Activated B cell treated with CpG ODN at 0.5 μM for 24 hours (primary cell): ENCODE measurements around the gene CLCNKA. TPM values are rescaled to one million over a fixed set of nuclear protein-coding genes. Genes with fewer than 3 reads are reported as not detected.
"Not testable (repeated sequence)": the region's sequence is repeated elsewhere in the genome, so short reads cannot be mapped to it uniquely, and the experiment has no call there.

Experiments used
- ATAC-seq: fragments of 200-7000 bp; cut with Tn5 transposase; one replicate; pipeline ENCODE4 v1.10.0; 2021; ENCODE audit warnings: low read depth, mild to moderate bottlenecking, moderate library complexity
- CTCF ChIA-PET: fragments of 350-600 bp; sonication (Branson Sonifier 250); formaldehyde crosslinking; loops from one replicate; lab custom pipeline; 2021; ENCODE audit warnings: antibody characterized with exemption; lab: Charles Lee
- POLR2A ChIA-PET: fragments of 350-600 bp; sonication (Branson Sonifier 250); formaldehyde crosslinking; loops from one replicate; lab custom pipeline; 2021; ENCODE audit warnings: antibody characterized with exemption; lab: Charles Lee
- DNase-seq: peaks from one replicate; pipeline ENCODE4 v3.0.0; 2022
- H3K27ac Mint-ChIP-seq: one replicate; pipeline ENCODE4 v1.8.0; 2020; ENCODE audit warnings: mixed read lengths
- H3K27me3 Mint-ChIP-seq: one replicate; pipeline ENCODE4 v1.8.0; 2021; ENCODE audit warnings: mixed read lengths
- H3K36me3 Mint-ChIP-seq: one replicate; pipeline ENCODE4 v1.8.0; 2021; ENCODE audit warnings: low read depth, mixed read lengths
- H3K4me1 Mint-ChIP-seq: one replicate; pipeline ENCODE4 v1.8.0; 2021; ENCODE audit warnings: mixed read lengths
- H3K4me3 Mint-ChIP-seq: one replicate; pipeline ENCODE4 v1.8.0; 2020; ENCODE audit warnings: mild to moderate bottlenecking, mixed read lengths
- H3K9me3 Mint-ChIP-seq: one replicate; pipeline ENCODE4 v1.8.0; 2020; ENCODE audit warnings: mixed read lengths
- intact Hi-C: fragments of 100-400 bp; cut with micrococcal nuclease; formaldehyde crosslinking; loops from one replicate; pipeline ENCODE4 v1.15.1; 2024
- total RNA-seq: library from RNA; stranded (reverse); gene quantifications from 2 replicates; pipeline ENCODE4 v1.2.3, GENCODE V29; 2022
- TF ChIP-seq, protein P1 (sequence below): fragments of 200-600 bp; IDR thresholded peaks from one replicate; pipeline ENCODE4 v1.8.0; 2022; ENCODE audit warnings: antibody characterized with exemption, mild to moderate bottlenecking

The CLCNKA gene
- total RNA-seq, 1 donor from 2014 or later, result 0.24 TPM

DNA sequence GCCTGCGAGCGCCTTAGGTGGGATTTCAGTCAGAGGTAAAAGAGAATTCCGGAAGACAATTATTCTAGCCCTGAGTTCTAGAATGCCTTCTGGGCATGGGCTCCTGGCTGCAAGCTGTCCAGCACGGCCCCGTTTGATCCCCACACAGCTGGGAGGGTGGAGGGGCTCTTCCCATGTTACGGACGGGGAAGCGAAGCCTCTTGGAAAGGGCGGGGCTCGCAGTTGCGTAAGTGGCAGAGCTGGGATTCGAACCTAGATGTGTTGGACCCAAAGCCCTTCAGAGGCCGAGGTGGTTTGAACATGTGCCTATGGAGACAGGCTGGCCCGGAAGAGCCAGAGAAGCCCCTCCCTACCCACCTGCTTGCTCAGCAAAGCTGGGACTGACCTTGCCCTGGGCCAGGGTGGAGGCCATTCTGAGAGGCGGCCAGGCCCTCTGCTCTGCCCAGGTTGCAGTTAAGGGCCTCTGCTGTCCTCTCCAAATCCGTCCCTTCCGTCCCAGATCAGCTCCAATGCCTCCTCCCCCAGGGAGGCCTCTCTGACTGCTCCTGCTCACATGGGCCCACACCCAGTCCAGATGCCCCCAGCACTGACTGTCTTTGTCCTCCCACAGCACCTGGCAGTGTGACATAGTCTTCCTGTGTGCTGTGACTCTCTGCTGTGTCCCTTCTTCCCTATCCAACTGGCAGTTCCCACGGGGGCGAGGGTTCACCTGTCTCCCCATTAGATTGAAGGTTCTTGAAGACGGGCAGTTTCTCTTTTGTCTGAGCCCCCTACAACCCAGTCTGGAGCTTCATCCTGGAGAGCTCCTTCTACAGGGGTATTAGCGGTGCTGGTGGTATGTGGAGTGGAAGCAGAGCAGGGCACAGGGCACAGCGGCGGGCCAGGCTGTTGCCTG is 2.8 kb upstream of the CLCNKA start:
- H3K36me3 Mint-ChIP-seq, result no peaks in the 10 kb centered on the region
- DNase-seq (no peak), ATAC-seq (no peak)
- peaks cover 3% of the 10 kb centered on the region for H3K27me3 Mint-ChIP-seq
- no peaks in the 10 kb centered on the region for H3K9me3 Mint-ChIP-seq
- CTCF ChIA-PET, result no interaction called here
- H3K4me3 Mint-ChIP-seq, result no peak overlapping the region
- TF ChIP-seq, protein P1, sequence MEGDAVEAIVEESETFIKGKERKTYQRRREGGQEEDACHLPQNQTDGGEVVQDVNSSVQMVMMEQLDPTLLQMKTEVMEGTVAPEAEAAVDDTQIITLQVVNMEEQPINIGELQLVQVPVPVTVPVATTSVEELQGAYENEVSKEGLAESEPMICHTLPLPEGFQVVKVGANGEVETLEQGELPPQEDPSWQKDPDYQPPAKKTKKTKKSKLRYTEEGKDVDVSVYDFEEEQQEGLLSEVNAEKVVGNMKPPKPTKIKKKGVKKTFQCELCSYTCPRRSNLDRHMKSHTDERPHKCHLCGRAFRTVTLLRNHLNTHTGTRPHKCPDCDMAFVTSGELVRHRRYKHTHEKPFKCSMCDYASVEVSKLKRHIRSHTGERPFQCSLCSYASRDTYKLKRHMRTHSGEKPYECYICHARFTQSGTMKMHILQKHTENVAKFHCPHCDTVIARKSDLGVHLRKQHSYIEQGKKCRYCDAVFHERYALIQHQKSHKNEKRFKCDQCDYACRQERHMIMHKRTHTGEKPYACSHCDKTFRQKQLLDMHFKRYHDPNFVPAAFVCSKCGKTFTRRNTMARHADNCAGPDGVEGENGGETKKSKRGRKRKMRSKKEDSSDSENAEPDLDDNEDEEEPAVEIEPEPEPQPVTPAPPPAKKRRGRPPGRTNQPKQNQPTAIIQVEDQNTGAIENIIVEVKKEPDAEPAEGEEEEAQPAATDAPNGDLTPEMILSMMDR, result no peak
- H3K27ac Mint-ChIP-seq, result no peak overlapping the region
- peaks cover 13% of the 10 kb centered on the region for H3K4me1 Mint-ChIP-seq
- POLR2A ChIA-PET, result no interaction called here
- intact Hi-C loops, result no loop called here

DNA sequence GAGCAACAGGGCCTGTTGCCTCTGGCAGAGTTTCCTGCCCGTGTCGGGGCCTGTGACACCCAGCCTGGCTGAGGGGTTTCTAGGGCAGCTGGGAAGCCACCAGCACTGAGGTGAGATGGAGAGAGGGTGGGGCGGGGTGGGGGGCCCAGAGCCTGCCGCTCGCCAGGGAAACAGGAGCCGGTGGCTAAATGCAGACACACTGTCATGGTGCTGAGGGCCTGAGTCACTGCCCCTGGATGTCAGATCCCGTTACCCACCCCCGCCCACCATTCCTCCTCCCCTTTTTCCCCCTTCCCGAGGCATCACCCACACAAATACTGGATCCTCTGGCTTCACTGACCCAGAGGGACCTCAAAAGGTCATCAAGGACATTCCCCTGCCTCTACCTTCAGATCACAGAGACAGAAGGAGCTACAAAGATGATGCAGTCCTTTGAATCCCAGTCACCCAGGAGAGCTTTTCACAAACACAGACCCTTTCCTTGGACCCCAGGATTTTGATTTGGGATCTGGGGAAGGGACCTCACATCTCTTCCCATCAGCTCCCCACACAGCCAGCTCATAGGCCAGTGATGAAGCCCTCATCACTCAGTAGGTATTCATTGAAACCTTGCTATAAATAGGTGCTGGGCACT is 2.1 kb upstream of the CLCNKA start:
- ChIA-PET POLR2A (no interaction called here), CTCF (no interaction called here)
- TF ChIP-seq, protein P1, result no peak
- peaks cover 3% of the 10 kb centered on the region for H3K27me3 Mint-ChIP-seq
- peaks cover 6% of the 10 kb centered on the region for H3K4me1 Mint-ChIP-seq
- H3K4me3 Mint-ChIP-seq, result no peak overlapping the region
- DNase-seq, result no peak
- H3K9me3 Mint-ChIP-seq, result no peaks in the 10 kb centered on the region
- intact Hi-C loops, result no loop called here
- no peaks in the 10 kb centered on the region for H3K36me3 Mint-ChIP-seq
- no peak overlapping the region for H3K27ac Mint-ChIP-seq
- no peak for ATAC-seq

DNA sequence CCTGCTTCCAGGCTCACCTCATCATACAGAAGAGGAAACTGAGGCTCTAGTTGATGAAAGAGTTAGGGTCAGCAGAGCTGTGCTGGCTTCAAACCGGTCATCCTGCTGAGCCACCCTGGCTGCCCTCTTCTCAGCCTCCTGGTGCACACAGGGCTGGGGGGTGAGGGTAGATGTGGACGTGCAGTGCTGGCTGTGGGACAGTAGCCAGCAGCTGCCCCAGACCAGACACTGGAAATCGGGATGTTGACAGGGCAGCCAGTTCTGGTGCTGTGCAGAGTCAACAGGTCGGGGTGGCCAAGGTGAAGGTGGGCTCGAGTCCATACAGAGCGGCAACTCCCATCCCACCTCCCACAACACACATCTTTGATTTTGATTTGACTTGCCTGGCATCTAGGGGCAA is 1.5 kb upstream of the CLCNKA start:
- Mint-ChIP-seq H3K4me1 (peaks cover under 1% of the 10 kb centered on the region), H3K9me3 (no peaks in the 10 kb centered on the region), H3K27ac (no peak overlapping the region), H3K27me3 (peaks cover 3% of the 10 kb centered on the region), H3K4me3 (no peak overlapping the region), H3K36me3 (no peaks in the 10 kb centered on the region)
- intact Hi-C loops, result no loop called here
- CTCF ChIA-PET, result no interaction called here
- DNase-seq, result no peak
- TF ChIP-seq, protein P1, result no peak
- ATAC-seq, result no peak
- POLR2A ChIA-PET, result no interaction called here

DNA sequence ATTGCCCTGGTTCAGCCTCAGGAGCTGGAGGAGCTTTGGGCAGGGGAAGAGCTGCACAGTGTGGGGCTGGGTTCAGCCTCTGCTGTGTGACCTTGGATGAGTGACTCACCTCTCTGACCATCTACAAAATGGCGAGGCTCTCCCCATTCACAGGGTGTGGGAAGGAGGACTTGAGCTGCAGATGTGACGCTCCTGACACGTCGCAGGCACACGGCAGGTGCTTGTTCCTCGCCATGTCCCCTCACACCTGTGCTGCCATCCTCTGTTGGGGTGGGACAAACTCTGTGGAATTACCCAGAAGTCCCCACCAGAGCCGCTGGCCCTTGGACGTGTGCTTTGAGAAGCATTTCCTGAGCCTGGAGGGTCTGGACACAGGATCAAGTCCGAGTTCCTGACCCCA is 958 bp upstream of the CLCNKA start:
- CTCF ChIA-PET, H3K36me3 Mint-ChIP-seq, POLR2A ChIA-PET, H3K27me3 Mint-ChIP-seq, ATAC-seq, H3K9me3 Mint-ChIP-seq, H3K4me3 Mint-ChIP-seq, DNase-seq, H3K27ac Mint-ChIP-seq, H3K4me1 Mint-ChIP-seq: not testable (repeated sequence)
- intact Hi-C loops, result loop anchor here (1.0 kb wide), 1 partner anchor 22 kb away; the partner anchor contains the start of gene CLCNKB

DNA sequence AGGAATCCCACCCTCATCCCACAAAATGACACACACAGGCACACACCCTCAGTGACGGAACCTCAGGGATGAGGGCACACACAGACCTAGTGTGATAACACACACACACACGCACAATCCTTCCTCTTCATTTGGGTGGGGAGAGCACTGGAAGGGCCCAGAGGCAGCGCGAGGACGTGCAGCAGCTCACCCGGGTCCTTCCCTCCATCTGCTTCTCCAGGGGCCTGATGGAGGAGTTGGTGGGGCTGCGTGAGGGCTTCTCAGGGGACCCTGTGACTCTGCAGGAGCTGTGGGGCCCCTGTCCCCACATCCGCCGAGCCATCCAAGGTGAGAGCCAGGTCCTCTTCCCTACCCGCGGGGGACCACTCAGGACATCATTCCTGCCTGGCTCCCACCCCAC is 557 bp downstream of the CLCNKA start:
- intact Hi-C loops, result no loop called here
- Mint-ChIP-seq H3K27ac (no peak overlapping the region), H3K4me3 (no peak overlapping the region), H3K36me3 (no peaks in the 10 kb centered on the region), H3K4me1 (peaks cover 3% of the 10 kb centered on the region), H3K27me3 (peaks cover 7% of the 10 kb centered on the region), H3K9me3 (no peaks in the 10 kb centered on the region)
- ATAC-seq (no peak), DNase-seq (no peak)
- POLR2A ChIA-PET, result no interaction called here
- TF ChIP-seq, protein P1, result no peak
- CTCF ChIA-PET, result no interaction called here
